ENCODE data around the gene DOCK2. TPM values are rescaled to one million over a fixed set of nuclear protein-coding genes. Genes with fewer than 3 reads are reported as not detected.

The DOCK2 gene
- total RNA-seq, 1 experiment from 2014 or later, result 4.6 TPM

DNA sequence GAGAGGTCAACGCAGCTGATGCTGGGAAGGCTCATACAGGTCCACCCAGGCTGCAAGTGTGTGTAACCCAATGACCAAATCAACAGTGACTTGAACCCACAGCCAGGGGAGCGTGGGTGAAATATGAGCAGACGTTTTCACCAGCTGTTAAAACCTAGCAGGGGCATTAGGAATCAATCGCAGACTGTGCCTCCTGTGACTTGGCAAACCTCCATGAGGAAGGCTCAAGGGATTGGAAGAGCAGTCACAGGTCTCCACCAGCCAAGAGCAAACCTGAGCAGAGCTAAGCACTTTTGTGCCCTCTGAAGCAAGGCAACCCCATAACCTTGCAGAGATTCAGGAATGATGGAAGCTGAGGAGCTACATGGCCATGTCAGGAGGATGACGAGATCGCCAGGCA lies 317.7 kb downstream of the DOCK2 start:
- TF ChIP-seq MXD4 (CRISPR knock-in tag; IDR thresholded peaks at IDR 0.05; ENCODE audit: borderline replicate concordance), result no peak
- POLR2A ChIA-PET, result no interaction called here
- no peak overlapping the region for H3K27ac Mint-ChIP-seq
- no peaks in the 10 kb centered on the region for H3K36me3 Mint-ChIP-seq
- ATAC-seq (no peak), DNase-seq (ENCODE audit: low spot score) (no peak)
- CTCF ChIA-PET, result interaction anchor here (1.3 kb wide), 1 partner anchor 253 kb away, joined by 3 read pairs; no protein-coding TSS in a partner anchor
- peaks cover 13% of the 10 kb centered on the region for H3K4me1 Mint-ChIP-seq
- H3K27me3 Mint-ChIP-seq (ENCODE audit: low read depth), result no peaks in the 10 kb centered on the region; the same call in none of the 2 replicates
- no peaks in the 10 kb centered on the region for H3K9me3 Mint-ChIP-seq
- H3K4me3 Mint-ChIP-seq, result no peak overlapping the region

DNA sequence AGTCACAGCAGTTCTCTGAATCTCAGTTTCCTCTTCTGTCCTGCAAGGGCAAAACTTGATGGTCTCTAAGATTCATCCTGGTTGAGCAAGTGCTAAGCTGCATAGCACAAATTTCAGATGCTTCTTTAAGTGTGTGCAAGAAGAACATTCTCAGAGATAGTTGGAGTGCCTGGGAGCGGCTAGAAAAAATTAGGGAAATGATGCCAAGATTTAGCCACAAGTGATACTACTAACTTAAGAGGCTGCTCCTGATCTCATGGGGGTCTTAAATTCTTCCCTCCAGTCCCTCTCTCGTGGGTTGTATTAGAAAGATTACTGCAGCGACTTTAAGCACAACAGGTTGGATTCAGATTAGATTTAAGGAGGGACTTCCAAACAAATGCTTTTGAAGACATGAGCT lies 319.1 kb downstream of the DOCK2 start:
- DNase-seq (ENCODE audit: low spot score), result no peak
- Mint-ChIP-seq H3K27me3 (ENCODE audit: low read depth) (no peaks in the 10 kb centered on the region; the same call in 1 of the 2 replicates), H3K27ac (no peak overlapping the region), H3K36me3 (no peaks in the 10 kb centered on the region), H3K9me3 (no peaks in the 10 kb centered on the region), H3K4me1 (peaks cover 13% of the 10 kb centered on the region), H3K4me3 (no peak overlapping the region)
- no peak for ATAC-seq
- TF ChIP-seq TEAD1 (CRISPR knock-in tag; IDR thresholded peaks at IDR 0.05), result no peak
- TF ChIP-seq FOXP1 (CRISPR knock-in tag; IDR thresholded peaks at IDR 0.05; ENCODE audit: borderline replicate concordance), result no peak
- TF ChIP-seq RORB (CRISPR knock-in tag; IDR thresholded peaks at IDR 0.05), result no peak
- TF ChIP-seq SP1 (CRISPR knock-in tag; conservative IDR thresholded peaks at IDR 0.05), result no peak
- TF ChIP-seq SMAD3 (CRISPR knock-in tag; IDR thresholded peaks at IDR 0.05; ENCODE audit: borderline replicate concordance), result no peak
- no peak for TF ChIP-seq NFE2L1 (CRISPR knock-in tag; IDR thresholded peaks at IDR 0.05)
- no peak for TF ChIP-seq TCF7 (CRISPR knock-in tag; IDR thresholded peaks at IDR 0.05; ENCODE audit: low read depth)
- TF ChIP-seq GTF2I (CRISPR knock-in tag; conservative IDR thresholded peaks at IDR 0.05), result no peak
- no peak for TF ChIP-seq ZNF317 (CRISPR knock-in tag; IDR thresholded peaks at IDR 0.05; ENCODE audit: borderline replicate concordance, low read depth)
- no peak for TF ChIP-seq ETV6 (CRISPR knock-in tag; IDR thresholded peaks at IDR 0.05)
- TF ChIP-seq, protein P1, sequence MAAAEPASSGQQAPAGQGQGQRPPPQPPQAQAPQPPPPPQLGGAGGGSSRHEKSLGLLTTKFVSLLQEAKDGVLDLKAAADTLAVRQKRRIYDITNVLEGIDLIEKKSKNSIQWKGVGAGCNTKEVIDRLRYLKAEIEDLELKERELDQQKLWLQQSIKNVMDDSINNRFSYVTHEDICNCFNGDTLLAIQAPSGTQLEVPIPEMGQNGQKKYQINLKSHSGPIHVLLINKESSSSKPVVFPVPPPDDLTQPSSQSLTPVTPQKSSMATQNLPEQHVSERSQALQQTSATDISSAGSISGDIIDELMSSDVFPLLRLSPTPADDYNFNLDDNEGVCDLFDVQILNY (CRISPR knock-in tag; IDR thresholded peaks at IDR 0.05), result no peak
- TF ChIP-seq, protein P2, sequence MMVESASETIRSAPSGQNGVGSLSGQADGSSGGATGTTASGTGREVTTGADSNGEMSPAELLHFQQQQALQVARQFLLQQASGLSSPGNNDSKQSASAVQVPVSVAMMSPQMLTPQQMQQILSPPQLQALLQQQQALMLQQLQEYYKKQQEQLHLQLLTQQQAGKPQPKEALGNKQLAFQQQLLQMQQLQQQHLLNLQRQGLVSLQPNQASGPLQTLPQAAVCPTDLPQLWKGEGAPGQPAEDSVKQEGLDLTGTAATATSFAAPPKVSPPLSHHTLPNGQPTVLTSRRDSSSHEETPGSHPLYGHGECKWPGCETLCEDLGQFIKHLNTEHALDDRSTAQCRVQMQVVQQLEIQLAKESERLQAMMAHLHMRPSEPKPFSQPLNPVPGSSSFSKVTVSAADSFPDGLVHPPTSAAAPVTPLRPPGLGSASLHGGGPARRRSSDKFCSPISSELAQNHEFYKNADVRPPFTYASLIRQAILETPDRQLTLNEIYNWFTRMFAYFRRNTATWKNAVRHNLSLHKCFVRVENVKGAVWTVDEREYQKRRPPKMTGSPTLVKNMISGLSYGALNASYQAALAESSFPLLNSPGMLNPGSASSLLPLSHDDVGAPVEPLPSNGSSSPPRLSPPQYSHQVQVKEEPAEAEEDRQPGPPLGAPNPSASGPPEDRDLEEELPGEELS (CRISPR knock-in tag; IDR thresholded peaks at IDR 0.05), result no peak
- TF ChIP-seq NR3C1 (CRISPR knock-in tag; conservative IDR thresholded peaks at IDR 0.05; ENCODE audit: low read depth), result no peak
- ChIA-PET CTCF (no interaction called here), POLR2A (no interaction called here)

DNA sequence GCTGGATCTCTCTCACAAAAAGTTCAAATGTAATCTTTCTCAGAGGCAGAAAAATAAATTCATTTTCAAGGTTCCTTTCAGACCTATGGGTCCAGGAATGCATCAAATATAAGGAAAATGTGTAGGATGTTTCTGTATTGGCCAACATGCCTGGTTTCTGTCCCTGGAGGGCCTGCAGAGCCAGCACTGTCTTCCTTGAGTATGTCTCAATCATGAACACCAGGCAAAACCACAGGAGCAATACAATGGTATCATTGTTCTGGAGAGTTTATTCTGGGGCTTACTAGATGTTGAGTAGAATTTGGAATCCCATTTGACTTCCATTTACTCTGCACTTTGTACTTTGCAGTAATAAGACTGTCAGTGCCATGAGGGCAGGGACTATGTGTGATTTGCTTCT lies 319.7 kb downstream of the DOCK2 start:
- POLR2A ChIA-PET, result no interaction called here
- peaks cover 13% of the 10 kb centered on the region for H3K4me1 Mint-ChIP-seq
- CTCF ChIA-PET, result no interaction called here
- no peak overlapping the region for H3K27ac Mint-ChIP-seq
- no peak for ATAC-seq
- no peaks in the 10 kb centered on the region; the same call in 1 of the 2 replicates for H3K27me3 Mint-ChIP-seq (ENCODE audit: low read depth)
- DNase-seq (ENCODE audit: low spot score), result no peak
- H3K4me3 Mint-ChIP-seq, result no peak overlapping the region
- H3K9me3 Mint-ChIP-seq, result no peaks in the 10 kb centered on the region
- H3K36me3 Mint-ChIP-seq, result no peaks in the 10 kb centered on the region
- TF ChIP-seq, protein P3, sequence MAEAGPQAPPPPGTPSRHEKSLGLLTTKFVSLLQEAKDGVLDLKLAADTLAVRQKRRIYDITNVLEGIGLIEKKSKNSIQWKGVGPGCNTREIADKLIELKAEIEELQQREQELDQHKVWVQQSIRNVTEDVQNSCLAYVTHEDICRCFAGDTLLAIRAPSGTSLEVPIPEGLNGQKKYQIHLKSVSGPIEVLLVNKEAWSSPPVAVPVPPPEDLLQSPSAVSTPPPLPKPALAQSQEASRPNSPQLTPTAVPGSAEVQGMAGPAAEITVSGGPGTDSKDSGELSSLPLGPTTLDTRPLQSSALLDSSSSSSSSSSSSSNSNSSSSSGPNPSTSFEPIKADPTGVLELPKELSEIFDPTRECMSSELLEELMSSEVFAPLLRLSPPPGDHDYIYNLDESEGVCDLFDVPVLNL (CRISPR knock-in tag; IDR thresholded peaks at IDR 0.05; ENCODE audit: borderline replicate concordance, low read depth), result no peak
- no peak for TF ChIP-seq PRRX2 (CRISPR knock-in tag; IDR thresholded peaks at IDR 0.05)
- TF ChIP-seq, protein P4, sequence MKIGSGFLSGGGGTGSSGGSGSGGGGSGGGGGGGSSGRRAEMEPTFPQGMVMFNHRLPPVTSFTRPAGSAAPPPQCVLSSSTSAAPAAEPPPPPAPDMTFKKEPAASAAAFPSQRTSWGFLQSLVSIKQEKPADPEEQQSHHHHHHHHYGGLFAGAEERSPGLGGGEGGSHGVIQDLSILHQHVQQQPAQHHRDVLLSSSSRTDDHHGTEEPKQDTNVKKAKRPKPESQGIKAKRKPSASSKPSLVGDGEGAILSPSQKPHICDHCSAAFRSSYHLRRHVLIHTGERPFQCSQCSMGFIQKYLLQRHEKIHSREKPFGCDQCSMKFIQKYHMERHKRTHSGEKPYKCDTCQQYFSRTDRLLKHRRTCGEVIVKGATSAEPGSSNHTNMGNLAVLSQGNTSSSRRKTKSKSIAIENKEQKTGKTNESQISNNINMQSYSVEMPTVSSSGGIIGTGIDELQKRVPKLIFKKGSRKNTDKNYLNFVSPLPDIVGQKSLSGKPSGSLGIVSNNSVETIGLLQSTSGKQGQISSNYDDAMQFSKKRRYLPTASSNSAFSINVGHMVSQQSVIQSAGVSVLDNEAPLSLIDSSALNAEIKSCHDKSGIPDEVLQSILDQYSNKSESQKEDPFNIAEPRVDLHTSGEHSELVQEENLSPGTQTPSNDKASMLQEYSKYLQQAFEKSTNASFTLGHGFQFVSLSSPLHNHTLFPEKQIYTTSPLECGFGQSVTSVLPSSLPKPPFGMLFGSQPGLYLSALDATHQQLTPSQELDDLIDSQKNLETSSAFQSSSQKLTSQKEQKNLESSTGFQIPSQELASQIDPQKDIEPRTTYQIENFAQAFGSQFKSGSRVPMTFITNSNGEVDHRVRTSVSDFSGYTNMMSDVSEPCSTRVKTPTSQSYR (CRISPR knock-in tag; IDR thresholded peaks at IDR 0.05), result no peak
- TF ChIP-seq ETV6 (CRISPR knock-in tag; IDR thresholded peaks at IDR 0.05), result no peak
- TF ChIP-seq, protein P2 (CRISPR knock-in tag; IDR thresholded peaks at IDR 0.05), result no peak
- TF ChIP-seq FOXJ3 (CRISPR knock-in tag; IDR thresholded peaks at IDR 0.05; ENCODE audit: borderline replicate concordance), result no peak
- TF ChIP-seq EMX1 (CRISPR knock-in tag; IDR thresholded peaks at IDR 0.05), result no peak
- TF ChIP-seq NFATC4 (CRISPR knock-in tag; IDR thresholded peaks at IDR 0.05), result no peak
- no peak for TF ChIP-seq OVOL2 (CRISPR knock-in tag; IDR thresholded peaks at IDR 0.05; ENCODE audit: borderline replicate concordance)
- no peak for TF ChIP-seq ZNF671 (CRISPR knock-in tag; IDR thresholded peaks at IDR 0.05)
- no peak for TF ChIP-seq RELA (CRISPR knock-in tag; IDR thresholded peaks at IDR 0.05; ENCODE audit: borderline replicate concordance)
- no peak for TF ChIP-seq NFYB (CRISPR knock-in tag; conservative IDR thresholded peaks at IDR 0.05; ENCODE audit: low read depth)
- no peak for TF ChIP-seq SOX15 (CRISPR knock-in tag; IDR thresholded peaks at IDR 0.05)

Data from WTC11 (cell line).